Sciatic nerve (tissue), 2 donors: ENCODE data around the gene FAM131C. TPM values are rescaled to one million over a fixed set of nuclear protein-coding genes. Genes with fewer than 3 reads are reported as not detected.
A peak's percentile ranks its signal among the peaks of the same experiment; 100 is the strongest.
"Not testable (repeated sequence)": the region's sequence is repeated elsewhere in the genome, so short reads cannot be mapped to it uniquely, and the experiment has no call there.

Experiments used
- ATAC-seq: fragments of 200-7000 bp; cut with Tn5 transposase; one replicate; pipeline ENCODE4 v1.9.1; 2020; ENCODE audit warnings: mild to moderate bottlenecking, moderate library complexity
- DNase-seq: peaks from one replicate; pipeline ENCODE4 v3.0.0-alpha.2; 2020; ENCODE audit warnings: low spot score
- intact Hi-C: fragments of 100-400 bp; cut with DNase I; formaldehyde crosslinking; loops from one replicate; pipeline ENCODE4 v1.14.2; 2022
- total RNA-seq: library from RNA; stranded (reverse); fragmentation: NEBNext Ultra II Directional; extraction: Animal tissue kit (Norgen Biotek cat#: 25700); gene quantifications from one replicate; pipeline ENCODE4 v1.2.1, GENCODE V29; 2021
- donor health status: DM: no; HTN: no; CAD: no.
- donor health status: DM: no; HTN: no; CAD: no.

The FAM131C gene
- total RNA-seq, 1 donor from 2014 or later, result not detected

- no peak for DNase-seq
- ATAC-seq, result no peak
- intact Hi-C loops, result no loop called here
Observed at GRCh38 chr1:16065269-16065576, 8.2 kb downstream of the FAM131C start.

GRCh38 chr1:16064536-16065268, 8.7 kb downstream of the FAM131C start:
- intact Hi-C loops, result no loop called here
- ATAC-seq (no peak), DNase-seq (no peak)

- intact Hi-C loops, result no loop called here
- DNase-seq, result no peak
- ATAC-seq, result no peak
Observed at GRCh38 chr1:16063921-16064320, 9.5 kb downstream of the FAM131C start.

- intact Hi-C loops, result no loop called here
- no peak for DNase-seq
Observed at GRCh38 chr1:16063226-16063829, 10.1 kb downstream of the FAM131C start.

GRCh38 chr1:16062687-16063075, 10.8 kb downstream of the FAM131C start:
- intact Hi-C loops, result loop anchor here (1.0 kb wide), 1 partner anchor 21 kb away; no protein-coding TSS in a partner anchor
- ATAC-seq, DNase-seq: not testable (repeated sequence)

More at GRCh38 chr1:16063226-16063829, 10.1 kb downstream of the FAM131C start:
- ATAC-seq, result no peak

- intact Hi-C loops, result loop anchor here (1.0 kb wide), 1 partner anchor 21 kb away; no protein-coding TSS in a partner anchor
- DNase-seq, ATAC-seq: not testable (repeated sequence)
Observed at GRCh38 chr1:16061989-16062686, 11.3 kb downstream of the FAM131C start.

GRCh38 chr1:16061266-16061665, 12.2 kb downstream of the FAM131C start:
- intact Hi-C loops, result no loop called here
- ATAC-seq (no peak), DNase-seq (no peak)

GRCh38 chr1:16058394-16059120, 14.9 kb downstream of the FAM131C start:
- not testable (repeated sequence) for DNase-seq, ATAC-seq
- intact Hi-C loops, result loop anchor here (10.0 kb wide), 1 partner anchor 264 kb away; no protein-coding TSS in a partner anchor

GRCh38 chr1:16057314-16057915, 16.0 kb downstream of the FAM131C start:
- intact Hi-C loops, result loop anchor here (10.0 kb wide), 1 partner anchor 263 kb away; no protein-coding TSS in a partner anchor
- not testable (repeated sequence) for ATAC-seq, DNase-seq

- DNase-seq, ATAC-seq: not testable (repeated sequence)
- intact Hi-C loops, result loop anchor here (10.0 kb wide), 1 partner anchor 262 kb away; no protein-coding TSS in a partner anchor
Observed at GRCh38 chr1:16056521-16056912, 16.9 kb downstream of the FAM131C start.

GRCh38 chr1:16055613-16056520, 17.6 kb downstream of the FAM131C start:
- intact Hi-C loops, result loop anchor here (10.0 kb wide), 1 partner anchor 261 kb away; no protein-coding TSS in a partner anchor
- DNase-seq, result peak; percentile 91
- ATAC-seq, result peak; percentile 77

- no peak for ATAC-seq
- DNase-seq, result no peak
- intact Hi-C loops, result loop anchor here (10.0 kb wide), 1 partner anchor 260 kb away; no protein-coding TSS in a partner anchor
Observed at GRCh38 chr1:16054598-16055540, 18.6 kb downstream of the FAM131C start.

GRCh38 chr1:16053781-16054502, 19.5 kb downstream of the FAM131C start:
- intact Hi-C loops, result loop anchor here (10.0 kb wide), 1 partner anchor 259 kb away; no protein-coding TSS in a partner anchor
- DNase-seq (no peak), ATAC-seq (no peak)

- ATAC-seq, DNase-seq: not testable (repeated sequence)
- intact Hi-C loops, result loop anchor here (10.0 kb wide), 1 partner anchor 257 kb away; no protein-coding TSS in a partner anchor
Observed at GRCh38 chr1:16051949-16052348, 21.5 kb downstream of the FAM131C start.

GRCh38 chr1:16051039-16051438, 22.4 kb downstream of the FAM131C start:
- intact Hi-C loops, result loop anchor here (10.0 kb wide), 1 partner anchor 256 kb away; no protein-coding TSS in a partner anchor
- ATAC-seq, result no peak
- no peak for DNase-seq
